Measurements from ENCODE around the gene TTC19. TPM values are rescaled to one million over a fixed set of nuclear protein-coding genes. Genes with fewer than 3 reads are reported as not detected.

Gene TTC19
- total and polyA plus RNA-seq, 2 of the 8 experiments (the other 6 are each of a cell fraction or from before 2014, with no cell fraction given), result 11.8 to 55.0 TPM

DNA sequence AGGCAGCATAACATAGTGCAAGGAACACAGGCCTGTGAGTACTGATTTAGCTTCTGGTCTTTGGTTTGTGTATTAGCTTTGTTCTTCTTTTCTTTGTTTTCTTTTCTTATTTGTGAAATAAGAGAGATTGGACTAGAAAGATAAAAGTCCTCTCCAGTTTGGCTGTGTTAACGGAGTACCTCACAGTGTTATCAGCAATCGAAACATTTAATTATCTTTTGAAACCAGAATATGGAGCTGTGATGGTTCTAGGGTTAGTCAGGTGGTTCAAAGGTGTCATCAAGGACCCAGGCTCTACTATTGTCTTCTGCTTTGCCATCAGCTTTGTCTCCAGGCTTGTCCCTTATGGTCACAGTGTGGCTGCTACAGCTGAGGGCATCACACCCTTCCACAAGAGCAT, 29.1 kb upstream of the TTC19 start:
- Histone ChIP-seq H3K9ac (replicated peaks in 1 of 4; ENCODE audit: extremely low read depth in 1 of 4, low read depth in 3 of 4, low read length in 3 of 4) (no peak overlapping the region), H3K4me1 (replicated peaks in 1 of 4; ENCODE audit: control insufficient read depth in 3 of 4, insufficient read depth in 4 of 4, low read length in 3 of 4) (peaks cover 8 to 27% (median 17%) of the 10 kb centered on the region in 4 experiments), H3K14ac (ENCODE audit: insufficient read length) (no peak overlapping the region), H2BK5ac (ENCODE audit: low read depth, low read length) (0 out of 2 replicates have a peak overlapping the region, but pooled peaks have one; percentile 29), H2BK120ac (replicated peaks; ENCODE audit: low read depth, low read length) (no peak overlapping the region), H2AFZ (ENCODE audit: low read length) (no peak overlapping the region), H2AK5ac (ENCODE audit: low read depth, low read length) (no peak overlapping the region), H4K91ac (replicated peaks; ENCODE audit: insufficient read length, low read length) (peak overlapping the region; percentile 51), H3K27ac (ENCODE audit: low read depth, low read length) (no peak overlapping the region), H3K56ac (replicated peaks; ENCODE audit: insufficient read length, low read depth, low read length) (no peak overlapping the region), H4K5ac (ENCODE audit: insufficient read length, low read depth, low read length) (no peak overlapping the region), H4K8ac (ENCODE audit: extremely low read depth, insufficient read depth, low read length) (no peak overlapping the region), H4K20me1 (replicated peaks in 1 of 2; ENCODE audit: control insufficient read depth in 1 of 2, insufficient read depth in 2 of 2, low read length in 2 of 2) (no peaks in the 10 kb centered on the region), H3K4me2 (ENCODE audit: insufficient read depth in 1 of 2, low read depth in 2 of 2, low read length in 2 of 2) (no peak overlapping the region), H3K4ac (replicated peaks; ENCODE audit: insufficient read length, low read depth, low read length) (no peak overlapping the region), H3K23me2 (ENCODE audit: low read depth, low read length) (peaks cover 5% of the 10 kb centered on the region), H2BK20ac (ENCODE audit: low read length) (no peak overlapping the region), H3K79me1 (ENCODE audit: low read depth, low read length) (0 out of 2 replicates have a peak, but pooled peaks cover 3% of the 10 kb centered on the region), H3K9me3 (ENCODE audit: insufficient read depth in 2 of 2, low read depth in 1 of 2, low read length in 1 of 2) (no peaks in the 10 kb centered on the region), H3K36me3 (ENCODE audit: control insufficient read depth in 2 of 4, insufficient read depth in 4 of 4, low read length in 3 of 4) (no peaks in the 10 kb centered on the region; a peak in 3 of 8 replicates), H3K4me3 (ENCODE audit: extremely low read depth in 1 of 4, insufficient read depth in 2 of 4, low read depth in 3 of 4, low read length in 4 of 4) (no peak overlapping the region), H2BK12ac (ENCODE audit: low read depth, low read length) (no peak overlapping the region), H2BK15ac (ENCODE audit: low read length) (no peak overlapping the region), H3K27me3 (replicated peaks in 1 of 4; ENCODE audit: control insufficient read depth in 3 of 4, extremely low read depth in 1 of 4, insufficient read depth in 3 of 4, low read length in 3 of 4) (no peaks in the 10 kb centered on the region), H3K23ac (ENCODE audit: insufficient read length) (no peak overlapping the region), H3K18ac (ENCODE audit: extremely low read depth, low read length) (no peak overlapping the region), H3K79me2 (ENCODE audit: control insufficient read depth in 1 of 2, insufficient read depth in 2 of 2, low read length in 2 of 2) (no peaks in the 10 kb centered on the region)
- FAIRE-seq, result no peak
- DNase-seq (ENCODE audit: low read depth in 1 of 2, low spot score in 2 of 2), result no peak
- ChIA-PET POLR2A (ENCODE audit: partially characterized antibody) (interaction anchor here (1.2 to 3.0 kb wide), 4 partner anchors 11 to 410 kb away, joined by 4 to 11 read pairs (median 6); partner anchors contain the start of genes TTC19, UBB and ZSWIM7), CTCF (ENCODE audit: partially characterized antibody) (interaction anchor here (1.0 to 1.2 kb wide), 3 partner anchors 26 to 89 kb away, joined by 3 to 4 read pairs (median 3); no protein-coding TSS in a partner anchor)
- WGBS, 2 experiments (ENCODE audit: extremely low coverage in 1 of 2, insufficient coverage in 1 of 2, insufficient read length in 1 of 2, insufficient replicate concordance in 2 of 2, low coverage in 1 of 2, low lambda C conversion rate in 2 of 2, missing lambda C conversion rate in 1 of 2), result 84% methylated on average over 2 of the region's 2 CpGs; no CpG with 5 or more reads in 1 of the 2 experiments
- TF ChIP-seq CREB1 (IDR thresholded peaks at IDR 0.05) (no peak), JUN (IDR thresholded peaks at IDR 0.05; ENCODE audit: low read depth, low read length) (no peak), BRCA1 (IDR thresholded peaks at IDR 0.05; ENCODE audit: low read depth, low read length) (no peak), RFX5 (IDR thresholded peaks at IDR 0.05; ENCODE audit: borderline replicate concordance, low read depth, low read length) (no peak), ATF2 (IDR thresholded peaks at IDR 0.05; ENCODE audit: low read length) (no peak), CBX5 (IDR thresholded peaks at IDR 0.05; ENCODE audit: low read depth, low read length) (no peak)

Measured in H1 (cell line).